Calu3 (cell line): ENCODE data around the gene SCYGR3. TPM values are rescaled to one million over a fixed set of nuclear protein-coding genes. Genes with fewer than 3 reads are reported as not detected.

ENCODE experiments used
- BruUV-seq: library from RNA; stranded (reverse); fragments of 400-500 nt; replicated peaks from 2 replicates; lab custom pipeline; 2021; lab: Mats Ljungman, UMichigan
- CTCF ChIA-PET: fragments of 300-600 bp; sonication (Branson Sonifier 250); formaldehyde crosslinking; loops from one replicate; lab custom pipeline; 2022; ENCODE audit warnings: antibody characterized with exemption; lab: Charles Lee
- DNase-seq: peaks from one replicate; pipeline ENCODE4 v3.0.0; 2022
- H3K27ac Mint-ChIP-seq: one replicate; pipeline ENCODE4 v1.8.0; 2022; ENCODE audit warnings: mixed read lengths; ENCODE audit not compliant: unreplicated experiment
- H3K27me3 Mint-ChIP-seq: one replicate; pipeline ENCODE4 v1.8.0; 2022; ENCODE audit warnings: mixed read lengths; ENCODE audit not compliant: unreplicated experiment
- H3K36me3 Mint-ChIP-seq: one replicate; pipeline ENCODE4 v1.8.0; 2022; ENCODE audit warnings: mild to moderate bottlenecking, moderate library complexity, mixed read lengths; ENCODE audit not compliant: insufficient read depth, unreplicated experiment
- H3K4me1 Mint-ChIP-seq: one replicate; pipeline ENCODE4 v1.8.0; 2022; ENCODE audit warnings: mild to moderate bottlenecking, low read depth, mixed read lengths; ENCODE audit not compliant: unreplicated experiment
- H3K4me3 Mint-ChIP-seq: one replicate; pipeline ENCODE4 v1.8.0; 2022; ENCODE audit warnings: mild to moderate bottlenecking, low read depth, moderate library complexity, mixed read lengths; ENCODE audit not compliant: unreplicated experiment
- H3K9me3 Mint-ChIP-seq: one replicate; pipeline ENCODE4 v1.8.0; 2022; ENCODE audit warnings: low read depth, mixed read lengths; ENCODE audit not compliant: unreplicated experiment
- intact Hi-C: fragments of 100-400 bp; cut with micrococcal nuclease; formaldehyde crosslinking; loops from one replicate; pipeline ENCODE4 v1.10.0; 2022; ENCODE audit not compliant: unreplicated experiment
- total RNA-seq: library from RNA; stranded (reverse); gene quantifications from 2 replicates; pipeline ENCODE4 v1.2.3, GENCODE V29; 2022
- TF ChIP-seq, protein P1 (sequence below): fragments of 200-600 bp; IDR thresholded peaks from one replicate; pipeline ENCODE4 v1.8.0; 2022; ENCODE audit warnings: antibody characterized with exemption; ENCODE audit not compliant: unreplicated experiment

The SCYGR3 gene
- total RNA-seq, 1 experiment from 2014 or later, result not detected

DNA sequence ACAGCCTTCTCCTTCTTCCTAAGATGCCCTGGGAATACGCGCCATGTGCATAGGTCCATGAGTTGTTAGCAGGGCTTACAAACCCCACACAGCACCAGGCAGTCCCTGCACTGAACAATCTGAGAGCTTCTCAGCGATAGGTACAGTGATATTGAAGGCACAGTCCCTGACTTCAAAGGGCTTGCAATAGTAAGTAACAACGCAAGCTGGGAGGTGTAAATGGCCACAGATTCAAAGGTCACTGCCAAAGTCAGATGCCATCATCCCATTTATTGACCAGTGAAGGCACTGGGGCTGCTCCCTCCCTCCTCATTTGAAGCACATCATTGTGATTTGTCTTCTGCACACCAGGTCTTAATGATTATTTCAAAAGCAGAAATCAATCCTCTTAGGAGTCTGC lies 541 bp upstream of the SCYGR3 start:
- BruUV-seq, result no TSS peak
- no peaks in the 10 kb centered on the region for H3K36me3 Mint-ChIP-seq
- TF ChIP-seq, protein P1, sequence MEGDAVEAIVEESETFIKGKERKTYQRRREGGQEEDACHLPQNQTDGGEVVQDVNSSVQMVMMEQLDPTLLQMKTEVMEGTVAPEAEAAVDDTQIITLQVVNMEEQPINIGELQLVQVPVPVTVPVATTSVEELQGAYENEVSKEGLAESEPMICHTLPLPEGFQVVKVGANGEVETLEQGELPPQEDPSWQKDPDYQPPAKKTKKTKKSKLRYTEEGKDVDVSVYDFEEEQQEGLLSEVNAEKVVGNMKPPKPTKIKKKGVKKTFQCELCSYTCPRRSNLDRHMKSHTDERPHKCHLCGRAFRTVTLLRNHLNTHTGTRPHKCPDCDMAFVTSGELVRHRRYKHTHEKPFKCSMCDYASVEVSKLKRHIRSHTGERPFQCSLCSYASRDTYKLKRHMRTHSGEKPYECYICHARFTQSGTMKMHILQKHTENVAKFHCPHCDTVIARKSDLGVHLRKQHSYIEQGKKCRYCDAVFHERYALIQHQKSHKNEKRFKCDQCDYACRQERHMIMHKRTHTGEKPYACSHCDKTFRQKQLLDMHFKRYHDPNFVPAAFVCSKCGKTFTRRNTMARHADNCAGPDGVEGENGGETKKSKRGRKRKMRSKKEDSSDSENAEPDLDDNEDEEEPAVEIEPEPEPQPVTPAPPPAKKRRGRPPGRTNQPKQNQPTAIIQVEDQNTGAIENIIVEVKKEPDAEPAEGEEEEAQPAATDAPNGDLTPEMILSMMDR, result no peak
- intact Hi-C loops, result no loop called here
- CTCF ChIA-PET, result no interaction called here
- DNase-seq, result no peak
- H3K4me3 Mint-ChIP-seq, result no peak overlapping the region
- H3K9me3 Mint-ChIP-seq, result no peaks in the 10 kb centered on the region
- peaks cover 14% of the 10 kb centered on the region for H3K4me1 Mint-ChIP-seq
- H3K27ac Mint-ChIP-seq, result no peak overlapping the region
- H3K27me3 Mint-ChIP-seq, result peaks cover 9% of the 10 kb centered on the region

DNA sequence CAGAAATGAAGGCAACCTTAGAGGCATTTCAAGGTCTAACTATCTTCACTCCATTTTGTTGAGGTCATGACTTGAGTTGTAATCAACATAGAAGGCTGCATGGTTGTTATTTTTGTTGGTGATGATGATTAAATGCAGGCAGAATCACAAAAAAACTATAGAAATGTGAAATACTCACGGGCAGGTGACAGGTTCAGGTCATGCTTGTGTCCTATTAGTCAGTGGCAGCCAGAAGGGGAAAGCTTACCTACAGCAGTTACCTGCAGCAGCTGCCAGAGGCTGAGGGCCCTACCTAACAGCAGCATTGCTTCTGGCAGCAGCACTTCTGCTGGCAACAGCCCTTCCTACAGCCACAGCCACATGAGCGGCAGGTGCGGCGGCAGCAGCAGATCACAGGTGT lies 394 bp downstream of the SCYGR3 start:
- intact Hi-C loops, result no loop called here
- no TSS peak for BruUV-seq
- TF ChIP-seq, protein P1, result no peak
- H3K27ac Mint-ChIP-seq, result no peak overlapping the region
- peaks cover 9% of the 10 kb centered on the region for H3K27me3 Mint-ChIP-seq
- H3K4me1 Mint-ChIP-seq, result peaks cover 14% of the 10 kb centered on the region
- no peak for DNase-seq
- H3K36me3 Mint-ChIP-seq, result no peaks in the 10 kb centered on the region
- no peaks in the 10 kb centered on the region for H3K9me3 Mint-ChIP-seq
- CTCF ChIA-PET, result no interaction called here
- no peak overlapping the region for H3K4me3 Mint-ChIP-seq

DNA sequence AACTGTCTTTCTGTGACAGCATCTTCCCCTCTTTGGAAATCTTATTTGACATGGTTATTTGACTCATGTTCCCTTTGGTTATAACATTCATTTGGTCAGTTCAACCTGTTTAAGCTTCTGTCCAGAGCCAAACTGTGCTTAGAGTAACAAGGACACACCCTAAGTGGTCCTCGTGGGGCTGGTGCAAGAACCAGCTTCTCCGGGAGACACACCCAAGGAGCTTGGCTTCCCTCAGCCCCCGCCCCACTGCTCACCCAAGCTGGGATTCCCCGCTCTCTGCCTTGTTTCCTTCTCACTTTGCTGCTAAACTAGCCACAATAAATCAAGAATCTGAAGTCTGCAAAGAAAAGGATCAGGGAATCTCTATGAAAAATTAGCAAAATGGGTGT lies 1.4 kb downstream of the SCYGR3 start:
- intact Hi-C loops, result no loop called here
- Mint-ChIP-seq H3K9me3 (no peaks in the 10 kb centered on the region), H3K4me1 (peaks cover 14% of the 10 kb centered on the region), H3K27me3 (peaks cover 9% of the 10 kb centered on the region), H3K4me3 (no peak overlapping the region), H3K36me3 (no peaks in the 10 kb centered on the region), H3K27ac (no peak overlapping the region)
- CTCF ChIA-PET, result interaction anchor here (0.9 kb wide), 2 partner anchors 15 to 153 kb away, joined by 3 to 4 read pairs; no protein-coding TSS in a partner anchor
- DNase-seq, result peak; percentile 58
- no TSS peak for BruUV-seq
- TF ChIP-seq, protein P1, result no peak

DNA sequence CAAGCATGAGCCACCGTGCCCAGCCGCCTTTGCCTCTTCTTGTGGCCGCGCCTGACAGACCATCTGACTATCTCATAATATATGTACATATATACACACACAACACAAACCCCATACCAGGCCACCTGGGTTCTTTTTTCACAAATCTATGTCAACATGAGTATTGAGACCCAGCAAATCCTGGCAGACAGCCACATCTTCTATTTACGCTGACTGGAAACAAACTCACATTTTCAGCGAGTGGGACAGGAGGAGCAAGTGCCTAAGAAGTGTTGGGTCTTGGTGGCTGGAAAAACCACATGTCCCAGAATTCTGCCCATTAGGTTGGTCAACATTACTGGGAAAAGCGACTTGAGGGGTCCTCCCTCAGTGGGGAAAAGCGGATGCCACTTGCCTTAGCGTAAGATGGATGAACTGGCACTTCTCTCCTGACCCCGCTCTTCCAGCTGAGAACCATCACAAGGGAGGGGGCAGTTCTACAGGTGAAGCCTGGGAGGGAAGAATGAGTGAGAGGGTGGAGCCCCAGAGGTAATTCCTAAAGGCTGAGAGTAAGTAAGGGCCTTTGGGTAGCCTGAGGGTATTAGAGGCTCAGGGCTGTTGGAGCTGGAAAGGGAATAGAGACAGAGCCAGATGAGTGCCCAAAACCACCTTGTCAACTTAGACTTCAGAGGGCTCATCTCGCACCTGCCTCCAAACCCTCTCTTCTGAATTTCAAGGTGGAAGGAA lies 1.9 kb downstream of the SCYGR3 start:
- Mint-ChIP-seq H3K36me3 (no peaks in the 10 kb centered on the region), H3K27me3 (peaks cover 9% of the 10 kb centered on the region), H3K4me1 (peaks cover 14% of the 10 kb centered on the region), H3K4me3 (no peak overlapping the region), H3K9me3 (no peaks in the 10 kb centered on the region), H3K27ac (no peak overlapping the region)
- intact Hi-C loops, result no loop called here
- DNase-seq, result no peak
- CTCF ChIA-PET, result interaction anchor here (0.9 kb wide), 2 partner anchors 15 to 153 kb away, joined by 3 to 4 read pairs; no protein-coding TSS in a partner anchor
- TF ChIP-seq, protein P1, result no peak
- no TSS peak for BruUV-seq
